GM12873 (cell line): ENCODE results near the gene KRTAP10-9.
"Not testable (repeated sequence)": the region's sequence is repeated elsewhere in the genome, so short reads cannot be mapped to it uniquely, and the experiment has no call there.

ENCODE experiments used
- CTCF ChIP-seq: IDR thresholded peaks from 2 replicates; pipeline ENCODE4 v1.5.1; 2012; ENCODE audit warnings: low read depth, mild to moderate bottlenecking, moderate library complexity, low read length, control low read depth; ENCODE audit not compliant: insufficient read depth; ENCODE audit errors: missing control alignments

KRTAP10-9 gene

GRCh38 chr21:44637018-44637850 is 10.3 kb downstream of the KRTAP10-9 start, which contains the start of gene KRTAP10-10:
Gene KRTAP10-10, plus strand, starts transcription at chr21:44637356. Its CDS starts 62 bp downstream, at chr21:44637418.
- no peak for TF ChIP-seq CTCF

GRCh38 chr21:44639331-44639655 is 12.4 kb downstream of the KRTAP10-9 start:
- TF ChIP-seq CTCF = no peak

- no peak for TF ChIP-seq CTCF
Measured at GRCh38 chr21:44640761-44641160, 13.9 kb downstream of the KRTAP10-9 start.

GRCh38 chr21:44643741-44644310 is 16.9 kb downstream of the KRTAP10-9 start:
- TF ChIP-seq CTCF = no peak

- TF ChIP-seq CTCF = no peak
Measured at GRCh38 chr21:44644878-44645277, 18.0 kb downstream of the KRTAP10-9 start.

- TF ChIP-seq CTCF = not testable (repeated sequence)
Measured at GRCh38 chr21:44646366-44647221, 19.7 kb downstream of the KRTAP10-9 start, which contains the start of gene KRTAP10-11. Gene KRTAP10-11, plus strand, starts transcription at chr21:44646414. Its CDS starts 45 bp downstream, at chr21:44646459.

GRCh38 chr21:44647222-44647552 is 20.3 kb downstream of the KRTAP10-9 start:
- no peak for TF ChIP-seq CTCF
